Bronchial epithelial cell (primary cell): ENCODE measurements around the gene ZBTB16. TPM values are rescaled to one million over a fixed set of nuclear protein-coding genes. Genes with fewer than 3 reads are reported as not detected.

ENCODE experiments used
- DNase-seq: peaks from one replicate; pipeline ENCODE4 v3.0.0-alpha.2; 2010; ENCODE audit warnings: low read depth
- FAIRE-seq: peaks from 2 replicates; lab custom pipeline; 2011; peaks lifted over from hg19 to GRCh38; lab: Jason Lieb, UNC
- H3K27me3 ChIP-seq: 2 replicates; pipeline ENCODE4 v1.5.1; 2011; ENCODE audit warnings: low read length; ENCODE audit not compliant: control insufficient read depth, insufficient read depth
- H3K36me3 ChIP-seq: 2 replicates; pipeline ENCODE4 v1.5.1; 2011; ENCODE audit warnings: low read length; ENCODE audit not compliant: control insufficient read depth, insufficient read depth
- H3K4me3 ChIP-seq: 2 replicates; pipeline ENCODE4 v1.5.1; 2011; ENCODE audit warnings: mild to moderate bottlenecking, low read depth, low read length, control low read depth
- total RNA-seq: library from RNA; depleted of rRNA; stranded (reverse); fragments of >200 nt; gene quantifications from 2 replicates; pipeline ENCODE4 v1.2.1, GENCODE V29; 2014
- TF ChIP-seq, protein P1 (sequence below): IDR thresholded peaks from 2 replicates; pipeline ENCODE4 v1.5.1; 2011; ENCODE audit warnings: mild to moderate bottlenecking, moderate library complexity, low read length, control low read depth, inconsistent platforms; ENCODE audit not compliant: insufficient read depth, severe bottlenecking

The ZBTB16 gene
- total RNA-seq, 1 donor from 2014 or later, result 3.2 TPM

- Histone ChIP-seq H3K27me3 (no peaks in the 10 kb centered on the region), H3K4me3 (no peak overlapping the region), H3K36me3 (no peaks in the 10 kb centered on the region)
- DNase-seq (no peak), FAIRE-seq (no peak)
- TF ChIP-seq, protein P1, sequence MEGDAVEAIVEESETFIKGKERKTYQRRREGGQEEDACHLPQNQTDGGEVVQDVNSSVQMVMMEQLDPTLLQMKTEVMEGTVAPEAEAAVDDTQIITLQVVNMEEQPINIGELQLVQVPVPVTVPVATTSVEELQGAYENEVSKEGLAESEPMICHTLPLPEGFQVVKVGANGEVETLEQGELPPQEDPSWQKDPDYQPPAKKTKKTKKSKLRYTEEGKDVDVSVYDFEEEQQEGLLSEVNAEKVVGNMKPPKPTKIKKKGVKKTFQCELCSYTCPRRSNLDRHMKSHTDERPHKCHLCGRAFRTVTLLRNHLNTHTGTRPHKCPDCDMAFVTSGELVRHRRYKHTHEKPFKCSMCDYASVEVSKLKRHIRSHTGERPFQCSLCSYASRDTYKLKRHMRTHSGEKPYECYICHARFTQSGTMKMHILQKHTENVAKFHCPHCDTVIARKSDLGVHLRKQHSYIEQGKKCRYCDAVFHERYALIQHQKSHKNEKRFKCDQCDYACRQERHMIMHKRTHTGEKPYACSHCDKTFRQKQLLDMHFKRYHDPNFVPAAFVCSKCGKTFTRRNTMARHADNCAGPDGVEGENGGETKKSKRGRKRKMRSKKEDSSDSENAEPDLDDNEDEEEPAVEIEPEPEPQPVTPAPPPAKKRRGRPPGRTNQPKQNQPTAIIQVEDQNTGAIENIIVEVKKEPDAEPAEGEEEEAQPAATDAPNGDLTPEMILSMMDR, result no peak
Observed at GRCh38 chr11:114115451-114115928, 56.0 kb downstream of the ZBTB16 start.

GRCh38 chr11:114116357-114116756 is 56.8 kb downstream of the ZBTB16 start:
- H3K4me3 ChIP-seq, result no peak overlapping the region
- H3K27me3 ChIP-seq, result no peaks in the 10 kb centered on the region
- no peaks in the 10 kb centered on the region for H3K36me3 ChIP-seq
- TF ChIP-seq, protein P1, result no peak
- DNase-seq, result no peak
- FAIRE-seq, result no peak

- no peaks in the 10 kb centered on the region for H3K36me3 ChIP-seq
- FAIRE-seq, result no peak
- no peak overlapping the region for H3K4me3 ChIP-seq
- TF ChIP-seq, protein P1, result no peak
- H3K27me3 ChIP-seq, result no peaks in the 10 kb centered on the region
- no peak for DNase-seq
Observed at GRCh38 chr11:114116800-114117199, 57.3 kb downstream of the ZBTB16 start.

DNA sequence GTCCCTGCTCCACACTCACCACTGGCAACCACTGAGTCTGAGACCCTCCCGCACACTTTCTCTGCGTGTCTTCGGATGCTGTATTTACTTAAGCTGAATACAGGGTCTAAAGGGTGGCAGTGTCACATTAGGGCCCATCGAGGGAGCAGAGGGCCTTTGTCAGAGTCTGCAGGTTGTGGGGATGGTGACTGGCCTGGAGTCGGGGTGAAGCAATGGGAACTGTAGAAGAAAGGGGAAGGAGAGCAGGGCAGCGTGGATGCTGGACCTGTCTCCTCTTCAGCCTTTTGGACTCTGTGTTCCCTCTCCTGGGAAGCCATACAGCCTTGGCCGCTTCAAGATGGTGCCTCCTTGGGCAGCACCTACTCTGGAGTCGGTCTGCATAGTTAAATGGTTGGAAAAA is 61.1 kb downstream of the ZBTB16 start:
- FAIRE-seq, result peak; percentile 64

GRCh38 chr11:114121138-114121537 is 61.6 kb downstream of the ZBTB16 start:
- DNase-seq (no peak), FAIRE-seq (peak; percentile 32)
- H3K36me3 ChIP-seq, result no peaks in the 10 kb centered on the region
- H3K4me3 ChIP-seq, result no peak overlapping the region
- no peaks in the 10 kb centered on the region for H3K27me3 ChIP-seq
- TF ChIP-seq, protein P1, result no peak

More for the DNA sequence above, 61.1 kb downstream of the ZBTB16 start:
- Histone ChIP-seq H3K27me3 (no peaks in the 10 kb centered on the region), H3K4me3 (no peak overlapping the region), H3K36me3 (no peaks in the 10 kb centered on the region)
- TF ChIP-seq, protein P1, result no peak
- no peak for DNase-seq

- TF ChIP-seq, protein P1, result no peak
- Histone ChIP-seq H3K27me3 (no peaks in the 10 kb centered on the region), H3K4me3 (no peak overlapping the region), H3K36me3 (no peaks in the 10 kb centered on the region)
- FAIRE-seq (no peak), DNase-seq (no peak)
Observed at GRCh38 chr11:114121804-114122504, 62.4 kb downstream of the ZBTB16 start.
